Gastrocnemius medialis (tissue), 4 donors: ENCODE measurements around the gene ZNF425.

Experiments used
- POLR2A ChIP-seq, 2 donors: fragments of 450-650 bp; IDR thresholded peaks; one replicate each; pipeline ENCODE4 v1.6.1; 2017; ENCODE audit warnings: antibody characterized with exemption in 2 of 2, mild to moderate bottlenecking in 2 of 2, moderate library complexity in 2 of 2
- TF ChIP-seq, protein P1 (sequence below), 5 experiments: fragments of 450-650 bp in 3 of 5; fragments of 200-600 bp in 2 of 5; sonication (generic) in 2 of 5; IDR thresholded peaks in 4 of 5; conservative IDR thresholded peaks in 1 of 5; 1 replicate in 4 of 5; 2 replicates in 1 of 5; pipeline ENCODE4 v1.5.1; 2016 to 2019; ENCODE audit warnings: antibody characterized with exemption in 5 of 5, mild to moderate bottlenecking in 3 of 5, moderate library complexity in 3 of 5

- TF ChIP-seq, protein P1, sequence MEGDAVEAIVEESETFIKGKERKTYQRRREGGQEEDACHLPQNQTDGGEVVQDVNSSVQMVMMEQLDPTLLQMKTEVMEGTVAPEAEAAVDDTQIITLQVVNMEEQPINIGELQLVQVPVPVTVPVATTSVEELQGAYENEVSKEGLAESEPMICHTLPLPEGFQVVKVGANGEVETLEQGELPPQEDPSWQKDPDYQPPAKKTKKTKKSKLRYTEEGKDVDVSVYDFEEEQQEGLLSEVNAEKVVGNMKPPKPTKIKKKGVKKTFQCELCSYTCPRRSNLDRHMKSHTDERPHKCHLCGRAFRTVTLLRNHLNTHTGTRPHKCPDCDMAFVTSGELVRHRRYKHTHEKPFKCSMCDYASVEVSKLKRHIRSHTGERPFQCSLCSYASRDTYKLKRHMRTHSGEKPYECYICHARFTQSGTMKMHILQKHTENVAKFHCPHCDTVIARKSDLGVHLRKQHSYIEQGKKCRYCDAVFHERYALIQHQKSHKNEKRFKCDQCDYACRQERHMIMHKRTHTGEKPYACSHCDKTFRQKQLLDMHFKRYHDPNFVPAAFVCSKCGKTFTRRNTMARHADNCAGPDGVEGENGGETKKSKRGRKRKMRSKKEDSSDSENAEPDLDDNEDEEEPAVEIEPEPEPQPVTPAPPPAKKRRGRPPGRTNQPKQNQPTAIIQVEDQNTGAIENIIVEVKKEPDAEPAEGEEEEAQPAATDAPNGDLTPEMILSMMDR (IDR thresholded peaks at IDR 0.05 in 4 of 5, conservative IDR thresholded peaks at IDR 0.05 in 1 of 5), result no peak
- TF ChIP-seq POLR2A (IDR thresholded peaks at IDR 0.05), result no peak
Measured at GRCh38 chr7:149067869-149068268, 58.3 kb downstream of the ZNF425 start.
